Measurements from ENCODE around the gene SLC30A1.
"Not testable (repeated sequence)": the region's sequence is repeated elsewhere in the genome, so short reads cannot be mapped to it uniquely, and the experiment has no call there.

The SLC30A1 gene

GRCh38 chr1:211586538-211586937 is 7.6 kb upstream of the SLC30A1 start:
- DNase-seq (ENCODE audit: extremely low read depth in 1 of 2, low read depth in 1 of 2): no peak

GRCh38 chr1:211583011-211583992 is 4.3 kb upstream of the SLC30A1 start:
- no peak for DNase-seq (ENCODE audit: extremely low read depth in 1 of 2, low read depth in 1 of 2)

GRCh38 chr1:211581526-211581925 is 2.6 kb upstream of the SLC30A1 start:
- no peak for DNase-seq (ENCODE audit: extremely low read depth in 1 of 2, low read depth in 1 of 2)

GRCh38 chr1:211580303-211580687 is 1.3 kb upstream of the SLC30A1 start:
- no peak for DNase-seq (ENCODE audit: extremely low read depth in 1 of 2, low read depth in 1 of 2)

GRCh38 chr1:211579440-211580302 is 710 bp upstream of the SLC30A1 start:
- no peak for DNase-seq (ENCODE audit: extremely low read depth in 1 of 2, low read depth in 1 of 2)

GRCh38 chr1:211577819-211578639 is 932 bp downstream of the SLC30A1 start:
- peak; percentile 35 to 64 for DNase-seq (ENCODE audit: extremely low read depth in 1 of 2, low read depth in 1 of 2)

- no peak for DNase-seq (ENCODE audit: extremely low read depth in 1 of 2, low read depth in 1 of 2)
Measured at GRCh38 chr1:211577277-211577818, 1.6 kb downstream of the SLC30A1 start.

GRCh38 chr1:211576717-211577116 is 2.2 kb downstream of the SLC30A1 start:
- DNase-seq (ENCODE audit: extremely low read depth in 1 of 2, low read depth in 1 of 2): no peak

GRCh38 chr1:211574705-211575104 is 4.3 kb downstream of the SLC30A1 start:
- no peak for DNase-seq (ENCODE audit: extremely low read depth in 1 of 2, low read depth in 1 of 2)

GRCh38 chr1:211571998-211572397 is 7.0 kb downstream of the SLC30A1 start:
- DNase-seq (ENCODE audit: extremely low read depth in 1 of 2, low read depth in 1 of 2): no peak

GRCh38 chr1:211570378-211570777 is 8.6 kb downstream of the SLC30A1 start:
- not testable (repeated sequence) for DNase-seq (ENCODE audit: extremely low read depth in 1 of 2, low read depth in 1 of 2)

GRCh38 chr1:211566431-211567025 is 12.4 kb downstream of the SLC30A1 start:
- no peak for DNase-seq (ENCODE audit: extremely low read depth in 1 of 2, low read depth in 1 of 2)

GRCh38 chr1:211564084-211564483 is 14.9 kb downstream of the SLC30A1 start:
- DNase-seq (ENCODE audit: extremely low read depth in 1 of 2, low read depth in 1 of 2): no peak

GRCh38 chr1:211559222-211560010 is 19.5 kb downstream of the SLC30A1 start:
- DNase-seq (ENCODE audit: extremely low read depth in 1 of 2, low read depth in 1 of 2): no peak

GRCh38 chr1:211557894-211558625 is 20.9 kb downstream of the SLC30A1 start:
- DNase-seq (ENCODE audit: extremely low read depth in 1 of 2, low read depth in 1 of 2): no peak

GRCh38 chr1:211553549-211553948 is 25.4 kb downstream of the SLC30A1 start:
- DNase-seq (ENCODE audit: extremely low read depth in 1 of 2, low read depth in 1 of 2): no peak

GRCh38 chr1:211551638-211552460 is 27.1 kb downstream of the SLC30A1 start:
- no peak for DNase-seq (ENCODE audit: extremely low read depth in 1 of 2, low read depth in 1 of 2)
